Breast epithelium (tissue), 3 donors: Measurements from ENCODE around the gene CYTH3.

ENCODE experiments used
- CTCF ChIP-seq, 3 donors: fragments of 450-650 bp; IDR thresholded peaks; one replicate each; pipeline ENCODE4 v1.5.1; 2016 to 2017; ENCODE audit warnings: antibody characterized with exemption in 3 of 3, mild to moderate bottlenecking in 3 of 3, moderate library complexity in 3 of 3
- POLR2A ChIP-seq: fragments of 450-650 bp; IDR thresholded peaks from one replicate; pipeline ENCODE4 v1.6.1; 2016; ENCODE audit warnings: antibody characterized with exemption, mild to moderate bottlenecking, moderate library complexity
- POLR2AphosphoS5 ChIP-seq, 3 donors: sonication (generic); formaldehyde crosslinking; IDR thresholded peaks; one replicate each; pipeline ENCODE4 v1.6.1; 2017; ENCODE audit warnings: antibody characterized with exemption in 3 of 3

- TF ChIP-seq CTCF (IDR thresholded peaks at IDR 0.05) (no peak), POLR2A (no peak), POLR2AphosphoS5 (IDR thresholded peaks at IDR 0.05) (no peak)
Observed at GRCh38 chr7:6181136-6181535, 91.3 kb downstream of the CYTH3 start.
